A673 (cell line): ENCODE measurements around the gene TEX12. TPM values are rescaled to one million over a fixed set of nuclear protein-coding genes. Genes with fewer than 3 reads are reported as not detected.

Experiments
- BruUV-seq: library from RNA; stranded (reverse); fragments of 400-500 nt; replicated peaks from 2 replicates; lab custom pipeline; 2021; lab: Mats Ljungman, UMichigan
- CTCF ChIA-PET: fragments of 300-600 bp; sonication (Branson Sonifier 250); formaldehyde crosslinking; loops from one replicate; lab custom pipeline; 2022; ENCODE audit warnings: antibody characterized with exemption; lab: Charles Lee
- POLR2A ChIA-PET: fragments of 300-600 bp; sonication (Branson Sonifier 250); formaldehyde crosslinking; loops from one replicate; lab custom pipeline; 2022; ENCODE audit warnings: antibody characterized with exemption; ENCODE audit not compliant: low non-redundant PET; lab: Charles Lee
- DNase-seq: peaks from one replicate; pipeline ENCODE4 v3.0.0-alpha.2; 2015; ENCODE audit warnings: low spot score
- H3K27ac ChIP-seq: fragments of 200-600 bp; sonication (generic); 2 replicates; pipeline ENCODE4 v1.5.1; 2016; ENCODE audit warnings: mixed run types, low read depth, mild to moderate bottlenecking, mixed read lengths, antibody characterized with exemption, low read length; ENCODE audit not compliant: poor library complexity, severe bottlenecking
- H3K27me3 ChIP-seq: fragments of 200-600 bp; sonication (generic); replicated peaks from 2 replicates; pipeline ENCODE4 v1.6.1; 2017; ENCODE audit warnings: mixed run types, low read depth, mild to moderate bottlenecking, mixed read lengths, antibody characterized with exemption, low read length; ENCODE audit not compliant: insufficient read depth, poor library complexity
- H3K36me3 ChIP-seq: fragments of 200-600 bp; sonication (generic); 2 replicates; pipeline ENCODE4 v1.6.1; 2016; ENCODE audit warnings: mixed run types, mild to moderate bottlenecking, mixed read lengths, antibody characterized with exemption, low read length; ENCODE audit not compliant: insufficient read depth, poor library complexity, severe bottlenecking
- H3K4me1 ChIP-seq: fragments of 200-600 bp; sonication (generic); 2 replicates; pipeline ENCODE4 v1.6.1; 2017; ENCODE audit warnings: mixed run types, mild to moderate bottlenecking, mixed read lengths, antibody characterized with exemption, low read length; ENCODE audit not compliant: insufficient read depth, poor library complexity, severe bottlenecking
- H3K4me3 ChIP-seq: fragments of 200-600 bp; sonication (generic); 2 replicates; pipeline ENCODE4 v1.5.1; 2016; ENCODE audit warnings: low read depth, mixed run types, mild to moderate bottlenecking, mixed read lengths, low read length; ENCODE audit not compliant: poor library complexity, severe bottlenecking
- H3K9me3 ChIP-seq: fragments of 200-600 bp; sonication (generic); 2 replicates; pipeline ENCODE4 v1.6.1; 2016; ENCODE audit warnings: mixed run types, low read depth, mild to moderate bottlenecking, mixed read lengths, antibody characterized with exemption, low read length; ENCODE audit not compliant: poor library complexity, severe bottlenecking
- CTCF ChIP-seq: fragments of 300-800, 200-600 bp; sonication (generic); conservative IDR thresholded peaks from 2 replicates; pipeline ENCODE4 v1.5.1; 2017; ENCODE audit warnings: low read depth, mild to moderate bottlenecking, antibody characterized with exemption, low read length, moderate library complexity, mixed read lengths
- EZH2 ChIP-seq: fragments of 200-600 bp; sonication (generic); IDR thresholded peaks from 2 replicates; pipeline ENCODE4 v1.6.1; 2017; ENCODE audit warnings: borderline replicate concordance, low read depth, mild to moderate bottlenecking, mixed read lengths, antibody characterized with exemption, low read length; ENCODE audit not compliant: poor library complexity, severe bottlenecking
- intact Hi-C: fragments of 100-400 bp; cut with micrococcal nuclease; formaldehyde crosslinking; loops from one replicate; pipeline ENCODE4 v1.10.0; 2022; ENCODE audit not compliant: unreplicated experiment
- total RNA-seq: library from RNA; stranded (reverse); gene quantifications from 2 replicates; pipeline ENCODE4 v1.2.3, GENCODE V29; 2021

TEX12 gene
- total RNA-seq, 1 experiment from 2014 or later = 0.41 TPM

GRCh38 chr11:112163875-112164685 lies 3.1 kb upstream of the TEX12 start, which contains the start of gene IL18:
TSS of gene IL18 (minus strand) at chr11:112164094. CDS start at chr11:112155053, 9,041 bp downstream.
- no peaks in the 10 kb centered on the region for H3K36me3 ChIP-seq
- ChIA-PET CTCF (no interaction called here), POLR2A (no interaction called here)
- no peak within 1 kb of the TSS for H3K4me3 ChIP-seq
- H3K9me3 ChIP-seq = no peaks in the 10 kb centered on the region
- H3K27ac ChIP-seq = no peak within 1 kb of the TSS
- TF ChIP-seq CTCF = no peak
- no peak for TF ChIP-seq EZH2
- intact Hi-C loops = no loop called here
- no peak for DNase-seq
- no peaks in the 10 kb centered on the region for H3K4me1 ChIP-seq
- BruUV-seq = no TSS peak
- no peaks in the 10 kb centered on the region for H3K27me3 ChIP-seq

- no peak overlapping the region for H3K4me3 ChIP-seq
- BruUV-seq = no TSS peak
- no peaks in the 10 kb centered on the region for H3K36me3 ChIP-seq
- TF ChIP-seq CTCF (no peak), EZH2 (no peak)
- intact Hi-C loops = no loop called here
- no peaks in the 10 kb centered on the region for H3K4me1 ChIP-seq
- H3K9me3 ChIP-seq = no peaks in the 10 kb centered on the region
- H3K27me3 ChIP-seq = no peaks in the 10 kb centered on the region
- CTCF ChIA-PET = no interaction called here
- no peak for DNase-seq
- H3K27ac ChIP-seq = no peak overlapping the region
- POLR2A ChIA-PET = no interaction called here
These were observed 2.1 kb upstream of the TEX12 start for GRCh38 chr11:112165049-112165448.

GRCh38 chr11:112166562-112166961 lies 610 bp upstream of the TEX12 start:
- CTCF ChIA-PET = no interaction called here
- no peaks in the 10 kb centered on the region for H3K4me1 ChIP-seq
- H3K36me3 ChIP-seq = no peaks in the 10 kb centered on the region
- H3K27ac ChIP-seq = no peak overlapping the region
- no peak for TF ChIP-seq EZH2
- no peak for TF ChIP-seq CTCF
- peak; percentile 24 for DNase-seq
- BruUV-seq = no TSS peak
- no peaks in the 10 kb centered on the region for H3K27me3 ChIP-seq
- intact Hi-C loops = no loop called here
- H3K4me3 ChIP-seq = no peak overlapping the region
- POLR2A ChIA-PET = no interaction called here
- no peaks in the 10 kb centered on the region for H3K9me3 ChIP-seq
